Right atrium auricular region (tissue), 2 donors: ENCODE measurements around the gene ADCY4. TPM values are rescaled to one million over a fixed set of nuclear protein-coding genes. Genes with fewer than 3 reads are reported as not detected.

Source experiments
- DNase-seq: peaks from one replicate; pipeline ENCODE4 v3.0.0-alpha.2; 2019; ENCODE audit warnings: low spot score
- H3K27ac ChIP-seq, 2 donors: fragments of 200-600 bp; sonication (generic); 1 replicate in 1 of 2; 2 replicates in 1 of 2; pipeline ENCODE4 v1.5.1; 2016 to 2019
- H3K27me3 ChIP-seq, 2 donors: fragments of 200-600 bp; sonication (generic); one replicate each; pipeline versions ENCODE4 v1.5.1 to v1.6.0; 2017 to 2019
- H3K36me3 ChIP-seq: fragments of 200-600 bp; sonication (generic); one replicate; pipeline ENCODE4 v1.5.1; 2016
- H3K4me1 ChIP-seq, 2 donors: fragments of 200-600 bp; sonication (generic); one replicate each; pipeline versions ENCODE4 v1.5.1 to v1.6.0; 2017 to 2019
- H3K4me3 ChIP-seq, 2 donors: fragments of 200-600 bp; sonication (generic); 1 replicate in 1 of 2; 2 replicates in 1 of 2; pipeline ENCODE4 v1.5.1; 2017 to 2019; ENCODE audit warnings: mild to moderate bottlenecking in 1 of 2, moderate library complexity in 1 of 2
- H3K9me3 ChIP-seq, 2 donors: fragments of 200-600 bp; sonication (generic); one replicate each; pipeline ENCODE4 v1.5.1; 2019
- total RNA-seq, 2 donors: library from RNA; depleted of rRNA; stranded (reverse); fragments of >200 nt; gene quantifications; one replicate each; pipeline ENCODE4 v1.1.0, GENCODE V29; 2016
- TF ChIP-seq, protein P1 (sequence below), 2 donors: fragments of 200-600 bp; sonication (generic); IDR thresholded peaks; one replicate each; pipeline ENCODE4 v1.5.1; 2019; ENCODE audit warnings: antibody characterized with exemption in 2 of 2

ADCY4 gene
- total RNA-seq, 2 donors from 2014 or later, result 17.1 to 25.5 TPM

DNA sequence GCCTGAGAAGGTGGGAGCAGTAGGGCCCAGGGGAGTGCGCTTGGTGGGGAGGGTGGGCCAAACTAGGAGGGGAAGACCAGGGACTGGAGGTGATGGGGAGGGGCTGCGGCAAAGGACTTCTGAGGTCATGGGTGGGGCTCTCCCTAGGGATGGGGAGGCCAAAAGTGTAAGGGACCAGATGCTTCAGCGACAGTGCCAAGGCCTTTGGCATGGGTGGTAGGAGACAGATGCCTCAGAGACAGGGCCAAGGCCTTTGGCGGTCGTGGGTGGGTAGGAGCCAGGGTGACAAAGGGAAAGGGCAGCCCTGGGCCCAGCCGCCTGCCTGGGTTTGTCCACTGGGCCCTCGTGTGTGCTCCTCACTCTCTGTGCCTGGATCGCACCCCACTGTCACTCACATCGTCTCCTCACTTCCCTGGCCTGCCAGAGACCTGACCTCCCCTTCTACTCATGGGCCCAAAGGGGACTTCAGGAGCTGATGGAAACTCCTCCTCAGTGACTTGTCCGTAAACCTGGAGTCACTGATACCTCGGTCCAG lies 50.3 kb downstream of the ADCY4 start:
- TF ChIP-seq, protein P1, sequence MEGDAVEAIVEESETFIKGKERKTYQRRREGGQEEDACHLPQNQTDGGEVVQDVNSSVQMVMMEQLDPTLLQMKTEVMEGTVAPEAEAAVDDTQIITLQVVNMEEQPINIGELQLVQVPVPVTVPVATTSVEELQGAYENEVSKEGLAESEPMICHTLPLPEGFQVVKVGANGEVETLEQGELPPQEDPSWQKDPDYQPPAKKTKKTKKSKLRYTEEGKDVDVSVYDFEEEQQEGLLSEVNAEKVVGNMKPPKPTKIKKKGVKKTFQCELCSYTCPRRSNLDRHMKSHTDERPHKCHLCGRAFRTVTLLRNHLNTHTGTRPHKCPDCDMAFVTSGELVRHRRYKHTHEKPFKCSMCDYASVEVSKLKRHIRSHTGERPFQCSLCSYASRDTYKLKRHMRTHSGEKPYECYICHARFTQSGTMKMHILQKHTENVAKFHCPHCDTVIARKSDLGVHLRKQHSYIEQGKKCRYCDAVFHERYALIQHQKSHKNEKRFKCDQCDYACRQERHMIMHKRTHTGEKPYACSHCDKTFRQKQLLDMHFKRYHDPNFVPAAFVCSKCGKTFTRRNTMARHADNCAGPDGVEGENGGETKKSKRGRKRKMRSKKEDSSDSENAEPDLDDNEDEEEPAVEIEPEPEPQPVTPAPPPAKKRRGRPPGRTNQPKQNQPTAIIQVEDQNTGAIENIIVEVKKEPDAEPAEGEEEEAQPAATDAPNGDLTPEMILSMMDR (IDR thresholded peaks at IDR 0.05), result no peak
- Histone ChIP-seq H3K27me3 (no peaks in the 10 kb centered on the region), H3K4me3 (no peak overlapping the region), H3K27ac (no peak overlapping the region), H3K9me3 (no peaks in the 10 kb centered on the region), H3K36me3 (peaks cover 5% of the 10 kb centered on the region), H3K4me1 (peaks cover 0 to 15% of the 10 kb centered on the region in 2 donors)
- DNase-seq, result no peak

GRCh38 chr14:24283796-24284460 lies 50.9 kb downstream of the ADCY4 start:
- Histone ChIP-seq H3K27me3 (no peaks in the 10 kb centered on the region), H3K4me1 (peaks cover 0 to 21% of the 10 kb centered on the region in 2 donors), H3K9me3 (no peaks in the 10 kb centered on the region), H3K4me3 (no peak overlapping the region), H3K27ac (no peak overlapping the region), H3K36me3 (no peaks in the 10 kb centered on the region)
- no peak for DNase-seq
- TF ChIP-seq, protein P1 (IDR thresholded peaks at IDR 0.05), result no peak

DNA sequence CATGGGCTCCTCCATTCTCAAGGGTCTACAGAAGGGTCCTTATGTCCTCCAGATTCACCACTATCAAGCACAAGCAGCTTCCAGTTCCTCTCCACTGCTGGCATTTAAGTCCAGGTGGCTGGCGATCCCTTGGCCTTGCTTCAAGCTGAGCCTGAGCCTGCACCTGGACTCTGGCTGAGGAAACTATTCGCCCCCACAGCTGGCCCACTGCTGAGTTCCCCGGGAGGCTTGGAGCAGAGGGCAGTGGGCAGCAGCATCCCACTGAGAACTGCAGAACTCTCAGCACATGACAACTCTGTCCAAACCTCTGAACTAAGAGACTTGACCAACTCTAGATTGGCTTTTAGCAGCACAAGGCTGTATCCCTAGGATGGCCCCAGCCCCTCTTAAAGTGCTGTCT lies 52.1 kb downstream of the ADCY4 start:
- Histone ChIP-seq H3K4me3 (no peak overlapping the region), H3K9me3 (no peaks in the 10 kb centered on the region), H3K27me3 (no peaks in the 10 kb centered on the region), H3K4me1 (peaks cover 0 to 27% of the 10 kb centered on the region in 2 donors), H3K36me3 (no peaks in the 10 kb centered on the region), H3K27ac (no peak overlapping the region)
- TF ChIP-seq, protein P1 (IDR thresholded peaks at IDR 0.05), result no peak
- no peak for DNase-seq

DNA sequence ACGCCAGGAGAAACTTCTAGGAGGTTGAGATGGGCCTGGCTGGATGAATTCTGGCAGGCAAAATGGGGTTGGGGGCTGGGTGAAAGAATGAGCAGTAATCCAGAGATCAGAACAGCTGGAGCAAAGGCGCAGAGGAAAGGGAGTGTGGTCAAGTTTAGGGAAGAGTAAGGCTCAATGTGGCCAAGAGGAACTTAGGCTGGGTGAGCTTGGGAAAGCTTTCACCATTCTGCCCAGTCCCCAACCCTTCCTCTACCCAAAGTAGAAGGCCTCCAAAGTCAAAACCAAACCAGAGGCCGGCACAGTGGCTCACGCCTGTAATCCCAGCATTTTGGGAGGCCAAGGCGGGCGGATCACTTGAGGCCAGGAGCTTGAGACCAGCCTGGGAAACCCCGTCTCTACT lies 53.2 kb downstream of the ADCY4 start:
- H3K4me3 ChIP-seq, result no peak overlapping the region
- no peaks in the 10 kb centered on the region for H3K9me3 ChIP-seq
- TF ChIP-seq, protein P1 (IDR thresholded peaks at IDR 0.05), result no peak
- peaks cover 0 to 27% of the 10 kb centered on the region in 2 donors for H3K4me1 ChIP-seq
- H3K27ac ChIP-seq, result no peak overlapping the region
- no peak for DNase-seq
- H3K36me3 ChIP-seq, result no peaks in the 10 kb centered on the region
- H3K27me3 ChIP-seq, result no peaks in the 10 kb centered on the region

GRCh38 chr14:24280797-24281460 lies 53.9 kb downstream of the ADCY4 start:
- no peak overlapping the region for H3K4me3 ChIP-seq
- TF ChIP-seq, protein P1 (IDR thresholded peaks at IDR 0.05), result no peak
- no peak for DNase-seq
- H3K9me3 ChIP-seq, result no peaks in the 10 kb centered on the region
- H3K36me3 ChIP-seq, result no peaks in the 10 kb centered on the region
- H3K27me3 ChIP-seq, result no peaks in the 10 kb centered on the region
- no peak overlapping the region for H3K27ac ChIP-seq
- H3K4me1 ChIP-seq, result peaks cover 0 to 27% of the 10 kb centered on the region in 2 donors
